ENCODE results near the gene CFAP20DC. TPM values are rescaled to one million over a fixed set of nuclear protein-coding genes. Genes with fewer than 3 reads are reported as not detected.

Gene CFAP20DC
- total and polyA plus RNA-seq, 2 of the 4 experiments (the other 2 are of a cell fraction) = 1.2 to 1.6 TPM

DNA sequence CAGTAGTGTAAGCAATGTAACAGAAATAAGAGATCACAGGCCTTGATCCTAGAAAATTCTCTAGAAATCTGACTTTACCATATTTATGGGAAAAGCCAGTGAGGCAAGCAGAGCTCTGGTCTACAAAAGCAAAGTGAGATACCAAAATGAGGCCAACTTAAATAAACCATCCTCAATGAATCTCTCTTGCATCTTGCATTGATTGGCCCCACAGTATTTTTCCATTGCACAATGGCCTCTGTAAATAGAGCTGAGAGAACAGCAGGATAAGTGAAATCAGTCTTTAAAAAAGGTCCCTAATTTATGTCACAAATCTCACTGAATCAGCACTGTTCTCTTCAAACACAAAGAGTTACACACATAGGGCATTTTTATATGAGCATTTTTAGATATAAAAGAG is 8.9 kb downstream of the CFAP20DC start:
- Histone ChIP-seq H3K18ac (ENCODE audit: low read depth, low read length) (no peak overlapping the region), H3K9me1 (ENCODE audit: insufficient read depth, low read length) (no peaks in the 10 kb centered on the region), H3K79me1 (ENCODE audit: low read depth in 1 of 2, low read length in 2 of 2) (no peaks in the 10 kb centered on the region), H4K91ac (ENCODE audit: insufficient read depth, low read depth, low read length) (no peak overlapping the region), H2BK5ac (ENCODE audit: low read depth, low read length, poor library complexity, severe bottlenecking) (no peak overlapping the region), H2AK9ac (replicated peaks; ENCODE audit: low read depth, low read length, poor library complexity) (no peak overlapping the region), H3K27ac (ENCODE audit: insufficient read depth, low read length) (no peak overlapping the region), H3K27me3 (ENCODE audit: control insufficient read depth, insufficient read depth, low read length) (no peaks in the 10 kb centered on the region), H2AK5ac (ENCODE audit: low read depth, low read length) (no peak overlapping the region), H2BK15ac (ENCODE audit: low read depth, low read length) (no peak overlapping the region), H3K9me3 (ENCODE audit: control insufficient read depth, insufficient read depth, low read length) (no peaks in the 10 kb centered on the region), H3K14ac (replicated peaks; ENCODE audit: low read depth, low read length) (no peak overlapping the region), H3K4me3 (ENCODE audit: insufficient read depth, low read depth, low read length) (no peak overlapping the region), H4K8ac (ENCODE audit: low read depth in 2 of 2, low read length in 2 of 2) (no peak overlapping the region), H3K36me3 (ENCODE audit: control insufficient read depth, insufficient read depth, low read length) (no peaks in the 10 kb centered on the region), H2BK20ac (ENCODE audit: low read depth, low read length) (no peak overlapping the region), H3K4ac (ENCODE audit: low read depth, low read length) (no peak overlapping the region), H2AFZ (replicated peaks; ENCODE audit: low read length, poor library complexity) (no peak overlapping the region), H4K20me1 (ENCODE audit: insufficient read depth, low read length) (no peaks in the 10 kb centered on the region), H4K5ac (ENCODE audit: low read depth, low read length) (no peak overlapping the region), H3K4me2 (ENCODE audit: low read depth, low read length) (no peak overlapping the region), H2BK120ac (ENCODE audit: low read depth, low read length) (no peak overlapping the region), H3K9ac (ENCODE audit: low read depth, low read length) (no peak overlapping the region), H3K56ac (ENCODE audit: extremely low read depth, insufficient read depth, low read length) (no peak overlapping the region), H3K23ac (ENCODE audit: low read depth, low read length) (no peak overlapping the region), H3K4me1 (ENCODE audit: control insufficient read depth, insufficient read depth, low read length) (no peaks in the 10 kb centered on the region)
- peak; percentile 81 for ATAC-seq (ENCODE audit: low read depth)
- POLR2A ChIA-PET (ENCODE audit: unreplicated experiment) = no interaction called here
- TF ChIP-seq CTCF (conservative IDR thresholded peaks at IDR 0.05; ENCODE audit: low read depth, low read length) = no peak
- peak; percentile 81 for TF ChIP-seq CEBPB (IDR thresholded peaks at IDR 0.05; ENCODE audit: low read depth, low read length)
- CTCF ChIA-PET = interaction anchor here (0.6 to 1.5 kb wide), 2 partner anchors 12 to 927 kb away, joined by 3 to 7 read pairs; no protein-coding TSS in a partner anchor
- in situ Hi-C loops (cut with MboI; ENCODE audit: low sequenced_read_pairs) (loop anchor here (10.0 kb wide), 1 partner anchor 216 kb away; no protein-coding TSS in a partner anchor), intact Hi-C loops (cut with micrococcal nuclease) (no loop called here), dilution Hi-C loops (cut with HindIII; ENCODE audit: low sequenced_read_pairs, unreplicated experiment) (no loop called here)
- no TSS peak for BruUV-seq (replicated peaks)
- peak; percentile 79 for DNase-seq
